HG03565 (cell line): ENCODE data around the gene TRMU.
"Not testable (repeated sequence)": the region's sequence is repeated elsewhere in the genome, so short reads cannot be mapped to it uniquely, and the experiment has no call there.

Source experiments
- ATAC-seq: cut with Tn5 transposase; IDR thresholded peaks from one replicate; pipeline ENCODE4 v1.9.1; 2021; ENCODE audit warnings: mild to moderate bottlenecking, moderate library complexity; ENCODE audit not compliant: unreplicated experiment

Gene TRMU

DNA sequence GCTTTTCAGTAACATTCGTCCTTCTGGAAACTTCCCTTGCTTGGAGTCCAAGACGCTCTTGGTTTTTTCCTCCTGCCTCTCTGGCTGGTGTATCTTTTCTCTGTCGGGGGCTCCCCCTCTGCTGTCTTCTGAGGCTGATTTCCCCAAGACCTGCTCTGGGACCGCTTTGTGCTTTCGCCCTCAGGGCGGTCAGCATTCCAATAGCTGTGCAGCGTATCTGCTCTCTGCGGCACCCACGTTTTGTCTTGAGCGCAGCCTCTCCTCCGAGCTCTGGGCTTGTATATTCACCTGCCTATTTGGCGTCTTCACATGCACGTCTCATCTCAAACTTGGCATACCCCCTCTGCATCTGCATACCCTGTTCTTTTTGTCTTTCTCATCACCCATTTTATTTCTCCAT, 36.4 kb upstream of the TRMU start:
- no peak for ATAC-seq

DNA sequence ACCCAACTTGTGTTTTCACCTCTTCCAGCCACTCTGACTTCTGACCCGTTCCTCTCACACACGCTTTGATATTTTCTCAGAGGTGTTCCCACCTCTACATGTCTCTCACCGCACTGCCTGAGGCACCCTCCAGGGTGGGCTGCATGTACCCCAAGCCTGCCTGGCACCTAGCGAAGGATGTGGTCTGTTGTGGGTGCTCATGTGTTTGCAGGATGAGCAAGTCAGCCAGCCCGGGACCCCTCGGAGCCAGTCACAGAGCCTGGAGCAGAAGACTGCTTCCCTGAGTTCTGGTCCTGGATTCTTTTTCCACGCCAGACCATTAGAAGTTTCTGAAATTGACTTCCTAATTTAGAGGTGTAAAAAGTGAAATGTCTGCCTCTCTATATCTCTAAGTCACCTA, 35.0 kb upstream of the TRMU start:
- no peak for ATAC-seq

DNA sequence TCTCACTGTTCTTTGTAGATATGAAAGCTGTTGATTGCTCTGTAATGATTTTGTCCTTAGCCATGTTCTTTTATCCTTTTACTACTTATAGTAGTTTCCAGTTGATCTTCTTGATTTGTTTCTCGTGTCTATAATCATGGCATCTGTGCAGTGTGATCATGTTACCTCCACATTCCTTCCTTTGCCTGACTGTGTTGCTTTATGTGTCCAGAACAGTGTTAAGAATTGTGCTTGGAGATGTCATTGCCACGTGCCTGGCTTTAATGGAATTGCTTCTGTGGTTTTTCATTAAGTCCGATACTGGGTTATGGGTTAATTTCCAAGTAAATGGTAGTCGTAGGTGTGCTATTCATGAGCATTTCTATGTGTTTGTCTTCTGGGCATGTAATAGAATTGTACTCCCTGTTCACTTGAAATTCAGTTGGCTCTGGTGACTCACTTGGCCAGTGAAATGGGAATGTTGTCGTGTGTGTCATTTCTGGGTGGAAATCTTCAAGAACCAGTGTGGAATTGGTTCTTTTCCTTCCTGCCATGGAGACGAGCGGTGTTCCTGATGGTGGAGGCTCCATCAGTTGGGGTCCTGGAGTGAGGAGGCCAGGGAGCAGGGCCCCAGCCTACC, 32.1 kb upstream of the TRMU start:
- no peak for ATAC-seq

DNA sequence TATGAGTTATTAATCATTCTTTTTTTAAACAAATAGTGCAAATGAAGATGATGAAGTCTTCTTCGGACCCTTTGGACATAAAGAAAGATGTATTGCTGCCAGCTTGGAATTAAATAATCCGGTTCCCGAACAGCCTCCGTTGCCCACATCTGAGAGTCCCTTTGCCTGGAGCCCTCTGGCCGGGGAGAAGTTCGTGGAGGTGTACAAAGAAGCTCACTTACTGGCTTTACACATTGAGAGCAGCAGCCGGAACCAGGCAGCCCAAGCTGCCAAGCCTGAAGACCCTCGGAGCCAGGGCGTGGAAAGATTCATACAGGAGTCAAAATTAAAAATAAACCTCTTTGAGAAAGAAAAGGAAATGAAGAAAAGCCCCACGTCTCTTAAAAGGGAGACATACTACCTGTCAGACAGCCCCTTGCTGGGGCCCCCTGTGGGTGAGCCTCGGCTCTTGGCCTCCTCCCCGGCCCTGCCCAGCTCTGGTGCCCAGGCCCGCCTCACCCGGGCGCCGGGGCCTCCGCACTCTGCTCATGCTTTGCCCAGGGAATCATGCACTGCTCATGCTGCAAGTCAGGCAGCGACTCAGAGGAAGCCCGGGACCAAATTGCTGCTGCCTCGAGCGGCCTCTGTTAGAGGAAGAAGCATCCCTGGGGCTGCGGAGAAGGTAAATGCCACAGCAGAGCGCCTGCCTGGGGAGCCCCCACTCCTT, 27.1 kb upstream of the TRMU start:
- ATAC-seq: no peak

DNA sequence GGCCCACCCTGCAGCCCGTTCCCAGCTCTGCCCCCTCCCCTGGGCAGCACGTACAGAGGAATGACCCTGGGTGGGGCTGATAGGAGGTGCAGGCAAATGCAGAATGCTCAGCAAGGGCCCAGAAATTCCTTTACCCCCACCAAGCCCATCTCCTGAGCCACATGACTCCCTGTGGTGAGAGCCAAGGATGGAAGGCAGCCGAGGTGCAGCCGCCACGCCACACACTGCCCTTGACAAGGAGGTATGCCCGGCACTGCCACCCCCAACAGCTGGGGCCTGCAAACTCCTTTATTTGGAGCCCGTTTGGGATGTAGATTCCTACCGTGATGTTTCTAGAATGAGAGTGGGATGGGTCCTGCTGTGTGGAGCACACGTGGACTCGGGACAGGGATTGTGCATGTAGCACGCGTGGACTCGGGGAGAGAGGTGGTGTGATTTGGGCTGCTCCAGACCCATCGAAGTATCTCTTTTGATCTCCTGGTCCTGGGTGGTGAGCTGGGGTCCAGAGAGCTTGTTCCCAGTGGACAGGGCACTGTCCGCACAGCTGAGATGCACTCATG, 25.9 kb upstream of the TRMU start:
- ATAC-seq: no peak

DNA sequence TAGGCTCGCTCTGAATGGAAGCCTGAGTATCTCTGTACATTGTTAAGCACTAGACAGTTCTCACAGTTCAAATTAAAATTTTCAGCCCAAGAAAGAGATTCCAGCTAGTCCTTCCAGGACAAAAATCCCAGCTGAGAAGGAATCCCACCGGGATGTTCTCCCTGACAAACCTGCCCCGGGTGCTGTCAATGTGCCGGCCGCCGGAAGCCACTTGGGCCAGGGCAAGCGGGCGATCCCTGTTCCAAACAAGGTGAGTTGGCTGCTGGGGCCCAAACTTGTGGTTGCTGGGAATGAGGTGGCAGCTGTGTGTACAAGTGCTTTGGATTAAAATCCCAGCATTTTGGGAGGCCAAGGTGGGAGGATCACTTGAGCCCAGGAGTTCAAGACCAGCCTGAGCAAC, 23.5 kb upstream of the TRMU start:
- ATAC-seq: no peak

DNA sequence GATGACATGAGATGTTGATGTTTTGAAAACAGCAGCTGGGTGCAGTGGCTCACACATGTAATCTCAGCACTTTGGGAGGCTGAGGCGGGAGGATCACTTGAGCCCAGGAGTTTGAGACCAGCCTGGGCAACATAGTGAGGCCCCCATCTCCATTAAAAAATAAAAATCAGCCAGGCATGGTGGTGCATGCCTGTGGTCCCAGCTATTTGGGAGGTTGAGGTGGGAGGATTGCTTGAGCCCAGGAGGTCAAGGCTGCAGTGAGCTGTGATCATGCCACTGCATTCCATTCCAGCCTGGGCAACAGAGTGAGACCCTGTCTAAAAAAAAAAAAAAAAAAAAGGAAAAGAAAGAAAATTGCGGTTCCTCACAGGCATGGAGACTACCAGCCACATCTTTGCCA, 22.7 kb upstream of the TRMU start:
- ATAC-seq: not testable (repeated sequence)

DNA sequence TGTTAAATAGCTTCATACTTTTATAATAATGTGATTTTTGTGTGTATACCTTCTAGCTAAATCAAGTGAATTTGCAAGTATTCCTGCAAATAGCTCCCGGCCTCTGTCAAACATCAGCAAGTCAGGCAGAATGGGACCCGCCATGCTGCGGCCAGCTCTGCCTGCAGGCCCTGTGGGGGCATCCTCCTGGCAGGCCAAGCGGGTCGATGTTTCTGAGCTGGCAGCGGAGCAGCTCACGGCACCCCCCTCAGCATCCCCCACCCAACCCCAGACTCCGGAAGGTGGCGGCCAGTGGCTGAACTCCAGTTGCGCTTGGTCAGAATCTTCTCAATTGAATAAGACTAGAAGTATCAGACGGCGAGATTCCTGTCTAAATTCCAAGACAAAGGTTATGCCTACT, 19.5 kb upstream of the TRMU start:
- ATAC-seq: no peak

DNA sequence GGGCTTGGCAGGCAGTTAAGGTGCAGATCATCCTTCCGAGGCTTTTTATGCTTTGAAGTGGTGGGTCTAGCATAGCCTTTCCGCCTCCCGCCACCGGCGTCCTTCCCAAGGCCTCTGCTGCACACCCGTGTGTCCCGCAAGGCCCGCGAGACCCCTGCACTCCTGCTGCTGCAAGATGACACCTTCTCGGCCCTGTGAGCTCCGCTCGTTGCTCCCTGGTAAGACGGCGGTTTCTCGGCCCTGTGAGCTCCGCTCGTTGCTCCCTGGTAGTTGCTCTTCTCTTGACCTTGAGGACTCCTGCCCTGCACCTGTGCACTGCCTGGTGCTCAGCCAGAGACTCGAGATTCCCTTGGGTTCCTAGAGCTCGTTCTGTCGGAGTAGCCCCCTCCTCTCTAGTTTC, 17.9 kb upstream of the TRMU start:
- no peak for ATAC-seq

DNA sequence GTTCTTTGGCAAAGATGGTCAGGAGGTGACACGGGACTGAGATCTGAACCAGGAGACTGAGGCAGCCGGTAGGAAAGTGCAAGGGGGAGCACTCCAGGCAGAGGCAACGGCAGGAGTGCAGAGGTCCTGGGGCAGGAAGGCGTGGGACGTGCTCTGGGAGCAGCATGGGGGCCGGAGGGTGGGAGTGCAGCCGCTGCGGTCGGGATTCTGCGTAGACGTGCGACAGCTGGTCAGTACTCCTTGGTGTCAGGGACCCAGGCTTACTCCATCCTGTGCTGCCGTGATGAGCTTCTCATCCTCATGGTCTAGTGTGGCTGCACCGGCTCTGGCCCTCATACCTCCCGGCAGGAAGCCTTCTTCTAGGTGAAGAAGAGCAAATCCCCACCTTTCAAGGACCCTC, 16.9 kb upstream of the TRMU start:
- ATAC-seq: no peak

DNA sequence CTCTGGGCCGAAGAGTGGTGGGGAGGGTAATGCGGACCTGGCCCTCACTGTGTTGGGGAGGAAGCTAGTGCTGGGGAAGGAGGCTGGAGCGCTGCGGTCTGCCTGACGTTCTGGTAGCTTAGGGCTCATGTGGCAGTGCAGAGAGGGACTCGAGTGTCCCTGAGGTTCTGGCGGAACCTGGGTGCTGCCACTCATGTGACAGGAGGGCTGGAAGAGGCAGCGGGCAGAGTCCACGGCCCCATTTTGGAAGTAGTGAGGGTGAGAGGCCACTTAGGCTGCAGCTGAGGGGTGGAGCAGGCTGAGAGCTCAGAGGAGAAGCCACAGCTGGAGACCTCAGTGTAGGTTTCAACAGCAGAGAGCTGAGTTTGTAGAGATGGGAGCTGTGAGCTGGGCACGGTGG, 16.2 kb upstream of the TRMU start:
- ATAC-seq: no peak

DNA sequence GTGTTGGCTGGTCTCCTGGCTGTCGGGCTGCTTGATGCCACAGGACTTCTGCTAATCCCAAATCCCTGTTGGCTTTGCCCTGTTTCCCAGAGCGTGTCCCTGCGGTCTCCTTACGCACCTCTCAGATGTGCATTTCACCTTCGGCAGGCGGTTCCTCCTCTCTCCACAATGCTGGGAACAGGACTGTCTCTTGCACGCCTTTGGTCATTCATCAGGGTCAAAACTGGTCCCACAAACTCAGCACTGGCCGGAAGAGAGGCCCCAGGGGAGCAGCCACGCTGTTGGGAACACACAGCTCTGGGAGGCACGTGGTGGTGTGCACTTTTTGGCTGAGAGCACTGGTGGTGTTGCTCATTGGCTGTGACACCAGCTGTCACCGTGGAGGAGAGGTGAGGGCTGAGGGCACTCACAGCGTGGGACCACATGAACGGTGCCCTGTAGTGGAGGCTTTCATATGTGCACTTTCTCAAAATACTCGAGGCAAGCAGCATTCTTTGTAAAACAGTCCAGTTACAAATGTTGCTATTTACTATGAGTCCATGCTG, 15.3 kb upstream of the TRMU start:
- ATAC-seq: no peak

DNA sequence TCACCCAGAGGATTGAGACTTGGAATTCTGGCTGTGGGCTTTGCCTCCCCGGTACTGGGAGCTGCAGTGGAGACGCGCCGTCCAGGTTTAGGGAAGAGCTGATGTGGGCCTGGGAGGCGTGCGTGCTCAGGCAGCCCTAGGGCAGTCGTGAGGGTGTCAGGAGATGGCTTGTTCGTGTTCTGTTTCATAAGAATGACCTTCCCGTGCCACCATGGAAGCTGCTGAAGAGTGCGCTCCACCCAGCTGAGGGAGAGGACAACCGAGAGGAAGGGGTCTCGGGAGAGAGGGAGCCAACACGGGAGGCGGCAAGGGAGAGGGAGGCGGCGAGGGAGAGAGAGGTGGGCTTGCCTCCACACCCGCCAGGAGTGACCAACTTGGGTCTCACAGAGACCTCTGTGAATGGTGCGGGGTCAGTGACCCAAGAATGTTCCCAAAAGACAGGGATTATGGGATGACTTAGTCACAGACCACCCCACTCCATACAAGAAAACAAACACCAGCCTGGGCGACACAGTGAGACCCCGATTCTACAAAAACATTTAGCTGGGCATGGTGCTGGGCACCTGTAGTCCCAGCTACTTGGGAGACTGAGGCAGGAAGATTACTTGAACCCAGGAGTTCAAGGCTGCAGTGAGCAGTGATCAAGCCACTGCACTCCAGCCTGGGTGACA, 14.7 kb upstream of the TRMU start:
- ATAC-seq: no peak

DNA sequence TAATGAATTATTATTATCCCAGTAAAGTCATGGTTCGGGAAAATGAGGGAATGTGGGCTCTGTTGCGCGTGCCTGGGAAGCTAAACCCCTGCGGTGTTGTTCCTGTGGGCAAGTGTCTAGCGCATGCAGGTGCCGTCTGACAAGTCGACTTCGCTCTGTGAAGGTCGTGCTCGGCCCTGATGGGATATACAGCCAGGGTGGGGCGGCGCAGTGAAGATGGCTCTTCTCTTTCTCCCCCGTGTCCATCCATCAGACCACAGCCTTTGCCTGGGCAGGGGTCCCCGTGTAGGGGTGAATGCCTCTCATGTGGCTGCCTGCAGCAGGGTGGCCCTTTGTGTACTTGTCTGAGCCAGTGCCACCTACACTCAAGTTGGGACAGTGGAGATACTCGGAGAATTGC, 12.8 kb upstream of the TRMU start:
- ATAC-seq: no peak

DNA sequence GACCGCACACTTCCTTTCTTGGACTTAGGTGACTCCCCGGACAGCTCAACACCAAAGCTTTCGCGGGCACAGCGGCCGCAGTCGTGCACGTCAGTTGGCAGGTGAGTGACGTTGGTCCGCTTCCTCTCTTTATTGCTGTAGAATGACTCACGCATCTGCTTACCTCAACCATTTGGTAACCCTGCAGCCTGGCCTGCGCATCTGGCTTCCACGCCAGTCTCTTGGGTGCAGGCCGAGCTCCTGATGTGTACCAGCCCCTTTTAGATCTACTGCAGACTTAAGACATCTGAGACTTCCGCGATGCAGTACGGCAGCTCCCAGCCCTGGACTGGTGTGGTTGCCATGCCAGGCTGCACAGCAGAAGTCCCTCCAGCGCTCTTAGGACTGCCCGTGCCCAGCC, 12.4 kb upstream of the TRMU start:
- no peak for ATAC-seq

DNA sequence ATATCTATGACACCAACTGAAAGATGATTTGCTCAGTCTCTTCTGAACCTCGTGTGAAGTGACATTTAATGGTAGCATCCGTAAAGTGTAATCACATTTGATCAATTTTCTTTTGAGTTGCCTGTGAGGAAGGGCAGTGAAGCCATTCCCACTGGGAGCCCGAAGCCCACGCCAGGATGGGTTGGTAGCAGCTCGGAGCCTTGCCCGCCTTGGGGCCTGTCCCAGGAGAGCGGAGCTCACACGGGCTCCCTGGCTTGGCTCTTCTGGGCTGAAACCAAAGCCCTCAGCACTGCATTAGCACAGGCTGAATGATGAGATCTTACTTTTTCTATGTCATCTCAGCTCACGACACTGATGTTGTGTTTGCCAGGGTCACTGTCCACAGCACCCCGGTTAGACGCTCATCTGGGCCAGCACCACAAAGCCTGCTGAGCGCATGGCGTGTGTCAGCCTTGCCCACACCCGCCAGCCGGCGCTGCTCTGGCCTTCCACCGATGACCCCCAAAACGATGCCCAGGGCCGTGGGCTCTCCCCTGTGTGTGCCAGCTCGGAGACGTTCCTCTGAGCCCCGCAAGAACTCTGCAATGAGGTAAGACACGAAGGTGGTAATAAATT, 9.3 kb upstream of the TRMU start:
- no peak for ATAC-seq

DNA sequence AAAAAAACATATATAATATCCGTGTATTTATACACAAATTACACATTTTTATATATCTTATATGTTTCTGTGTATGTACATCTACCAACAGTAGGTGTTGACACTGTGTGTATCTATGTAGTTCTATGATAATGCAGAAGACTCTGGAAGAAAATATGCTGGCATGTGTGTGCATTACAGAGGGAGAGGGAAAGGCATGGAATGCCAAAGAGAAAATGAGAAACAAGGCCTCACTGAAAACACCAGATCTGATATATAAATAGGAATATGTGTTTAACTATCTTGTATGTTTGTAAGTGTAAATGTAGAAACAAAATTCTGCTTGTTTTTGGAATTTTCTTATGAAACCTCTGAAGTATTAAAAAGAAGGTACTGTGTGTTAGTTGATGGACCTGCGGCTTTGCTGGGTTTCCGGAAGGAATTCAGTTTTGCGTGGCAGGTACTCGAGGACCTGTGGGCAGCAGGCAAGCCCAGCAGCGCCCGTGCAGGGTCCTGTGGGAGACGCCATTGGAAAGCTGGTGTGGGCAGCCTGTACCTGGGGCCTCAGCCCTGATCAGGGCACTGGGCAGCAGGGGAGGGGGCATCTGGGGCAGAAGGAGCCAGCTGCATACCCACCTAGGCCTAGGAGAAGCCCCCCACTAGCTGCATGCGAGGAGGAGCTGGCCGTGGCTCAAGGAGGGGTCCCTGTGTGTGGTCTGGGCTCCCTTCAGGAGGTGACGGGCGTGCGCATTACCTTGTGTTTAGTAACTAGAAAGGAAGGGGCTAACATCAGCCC, 7.6 kb upstream of the TRMU start:
- ATAC-seq: no peak

DNA sequence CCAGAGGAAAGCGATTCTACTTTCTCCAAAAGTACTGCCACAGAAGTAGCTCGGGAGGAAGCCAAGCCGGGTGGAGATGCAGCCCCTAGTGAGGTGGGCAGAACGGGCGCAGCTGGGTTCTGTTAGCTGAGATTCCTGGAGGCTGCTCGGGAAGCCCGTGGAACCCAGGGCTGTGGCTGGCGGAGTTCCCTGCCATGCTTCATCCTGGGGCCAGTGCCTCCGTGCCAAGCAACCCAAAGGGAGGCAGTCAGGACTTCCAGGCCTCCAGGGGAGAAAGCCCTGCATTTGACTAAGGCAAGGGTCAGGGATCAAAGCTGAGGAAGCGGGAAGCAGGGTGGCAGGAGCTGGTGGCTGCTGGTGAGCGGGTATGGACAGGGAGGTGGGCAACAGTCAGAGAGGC, 6.7 kb upstream of the TRMU start:
- ATAC-seq: no peak

DNA sequence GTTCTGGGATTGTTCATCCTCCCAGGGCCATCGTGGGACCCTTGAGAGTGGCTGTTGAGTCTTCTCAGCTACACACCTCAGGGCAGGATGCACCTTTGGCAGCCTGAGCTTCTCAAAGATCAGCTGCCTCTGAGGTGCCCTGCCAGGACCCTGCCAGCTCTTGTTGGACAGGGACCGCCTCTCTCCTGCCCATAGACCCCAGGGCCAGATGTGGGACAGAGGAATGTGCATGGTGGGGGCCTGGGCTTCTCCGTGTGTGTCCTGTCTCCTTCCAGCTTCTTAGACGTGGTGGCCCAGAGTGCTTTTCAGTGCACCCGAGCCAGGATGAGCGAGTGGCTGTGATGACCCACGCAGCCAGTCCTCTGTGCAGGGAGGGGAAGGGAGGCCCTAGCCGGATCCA, 5.9 kb upstream of the TRMU start:
- ATAC-seq: no peak

DNA sequence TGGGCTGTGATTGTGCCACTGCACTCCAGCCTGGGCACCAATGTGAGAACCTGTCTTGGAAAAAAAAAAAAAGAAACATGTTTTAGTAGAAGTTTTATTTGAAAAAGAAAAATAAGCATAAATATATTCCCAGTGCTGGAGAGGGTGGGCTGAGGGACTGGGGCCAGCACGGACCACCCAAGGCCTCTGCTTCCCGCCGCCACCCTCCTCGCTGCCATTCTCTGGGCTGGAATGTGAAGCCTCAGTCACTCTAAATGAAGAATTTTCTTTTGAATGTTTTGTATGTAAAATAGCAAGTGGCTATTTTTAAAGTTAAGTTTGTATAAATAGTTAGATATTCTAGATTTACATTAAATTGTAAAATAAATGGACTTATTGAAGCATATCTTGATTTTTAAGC, 5.1 kb upstream of the TRMU start:
- no peak for ATAC-seq

DNA sequence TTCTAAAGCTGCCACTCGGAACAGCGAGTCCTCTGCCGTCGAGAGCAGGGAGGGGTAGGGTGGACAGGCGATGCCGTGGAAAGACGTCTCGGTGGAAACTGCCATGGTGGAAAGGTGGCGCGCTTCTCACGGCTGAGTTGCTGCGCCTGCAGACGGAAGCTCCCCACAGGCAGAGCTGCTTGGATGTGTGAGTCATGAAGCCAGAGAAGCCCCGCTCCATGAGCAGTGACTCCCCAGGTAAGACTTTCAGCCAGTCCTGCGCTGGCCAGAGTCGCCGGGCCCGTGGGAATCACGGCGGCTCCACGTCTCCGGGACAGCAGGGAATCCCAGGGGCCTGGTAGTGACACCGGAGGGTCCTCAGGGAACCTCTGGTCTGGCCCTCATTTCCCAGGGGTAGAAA, 4.0 kb upstream of the TRMU start:
- ATAC-seq: no peak
